Ecto neural progenitor cell (in vitro differentiated cells): ENCODE results near the gene ACAA2.
"Not testable (repeated sequence)": the region's sequence is repeated elsewhere in the genome, so short reads cannot be mapped to it uniquely, and the experiment has no call there.

Experiments used
- DNase-seq: peaks from one replicate; pipeline ENCODE4 v3.0.0-alpha.2; 2018; ENCODE audit warnings: low spot score

The ACAA2 gene

GRCh38 chr18:49812286-49813068, 856 bp downstream of the ACAA2 start:
- no peak for DNase-seq

- no peak for DNase-seq
These were observed 2.0 kb downstream of the ACAA2 start for GRCh38 chr18:49811151-49811938.

GRCh38 chr18:49808553-49809191, 4.7 kb downstream of the ACAA2 start:
- DNase-seq, result not testable (repeated sequence)

- no peak for DNase-seq
These were observed 9.2 kb downstream of the ACAA2 start for GRCh38 chr18:49804096-49804495.

- DNase-seq, result no peak
These were observed 10.7 kb downstream of the ACAA2 start for GRCh38 chr18:49802623-49803022.

- not testable (repeated sequence) for DNase-seq
These were observed 12.8 kb downstream of the ACAA2 start for GRCh38 chr18:49800491-49800890.

- DNase-seq, result not testable (repeated sequence)
These were observed 13.5 kb downstream of the ACAA2 start for GRCh38 chr18:49799806-49800205.

GRCh38 chr18:49798001-49798400, 15.3 kb downstream of the ACAA2 start:
- no peak for DNase-seq

GRCh38 chr18:49795612-49796552, 17.5 kb downstream of the ACAA2 start:
- no peak for DNase-seq

- no peak for DNase-seq
These were observed 18.6 kb downstream of the ACAA2 start for GRCh38 chr18:49794743-49795142.

- not testable (repeated sequence) for DNase-seq
These were observed 23.7 kb downstream of the ACAA2 start for GRCh38 chr18:49789560-49790134.

GRCh38 chr18:49788327-49788898, 24.9 kb downstream of the ACAA2 start:
- DNase-seq, result no peak

GRCh38 chr18:49786019-49786720, 27.2 kb downstream of the ACAA2 start:
- no peak for DNase-seq

GRCh38 chr18:49784427-49785185, 28.7 kb downstream of the ACAA2 start:
- no peak for DNase-seq

GRCh38 chr18:49783631-49784030, 29.7 kb downstream of the ACAA2 start:
- not testable (repeated sequence) for DNase-seq

GRCh38 chr18:49778826-49779465, 34.4 kb downstream of the ACAA2 start:
- DNase-seq, result no peak

GRCh38 chr18:49769047-49769728, 44.1 kb downstream of the ACAA2 start:
- no peak for DNase-seq

GRCh38 chr18:49768051-49768391, 45.3 kb downstream of the ACAA2 start:
- peak; percentile 74 for DNase-seq
